Adrenal gland (tissue), 12 donors: ENCODE data around the gene TAP2. TPM values are rescaled to one million over a fixed set of nuclear protein-coding genes. Genes with fewer than 3 reads are reported as not detected.
A peak's percentile ranks its signal among the peaks of the same experiment; 100 is the strongest.

Source experiments
- DNase-seq, 7 donors: peaks; one replicate each; pipeline ENCODE4 v3.0.0-alpha.2; 2019 to 2020
- H3K27ac ChIP-seq, 5 donors: fragments of 200-600 bp; sonication (generic) in 4 of 5; 1 replicate in 3 of 5; 2 replicates in 2 of 5; pipeline versions ENCODE4 v1.5.1 to v1.8.0; 2016 to 2020; ENCODE audit warnings: mild to moderate bottlenecking in 1 of 5
- H3K27me3 ChIP-seq: fragments of 200-600 bp; 2 replicates; pipeline ENCODE4 v1.8.0; 2021
- H3K36me3 ChIP-seq, 2 donors: fragments of 200-600 bp; replicated peaks in 1 of 2; 1 replicate in 1 of 2; 2 replicates in 1 of 2; pipeline versions ENCODE4 v1.5.1 to v1.8.0; 2018 to 2022
- H3K4me1 ChIP-seq, 2 donors: fragments of 200-600 bp; replicated peaks in 1 of 2; 1 replicate in 1 of 2; 2 replicates in 1 of 2; pipeline versions ENCODE4 v1.5.1 to v1.8.0; 2018 to 2021
- H3K4me3 ChIP-seq, 4 donors: fragments of 200-600 bp; sonication (generic) in 3 of 4; one replicate each; pipeline ENCODE4 v1.5.1; 2016 to 2018
- H3K9me3 ChIP-seq, 3 donors: fragments of 200-600 bp; sonication (generic) in 1 of 3; replicated peaks in 1 of 3; 1 replicate in 2 of 3; 2 replicates in 1 of 3; pipeline versions ENCODE4 v1.5.1 to v1.8.0; 2016 to 2021
- CTCF ChIP-seq, 6 experiments: fragments of 450-650 bp in 4 of 6; fragments of 200-600 bp in 2 of 6; sonication (generic) in 1 of 6; IDR thresholded peaks; 1 replicate in 5 of 6; 2 replicates in 1 of 6; pipeline versions ENCODE4 v1.5.1 to v1.8.0; 2016 to 2021; ENCODE audit warnings: antibody characterized with exemption in 6 of 6, mild to moderate bottlenecking in 2 of 6, moderate library complexity in 1 of 6
- POLR2A ChIP-seq, 2 donors: fragments of 450-650 bp; IDR thresholded peaks; one replicate each; pipeline ENCODE4 v1.6.1; 2017; ENCODE audit warnings: antibody characterized with exemption in 2 of 2, mild to moderate bottlenecking in 2 of 2, moderate library complexity in 1 of 2
- WGBS, 4 donors: extraction: QIAGEN DNeasy Blood & Tissue Kit in 2 of 4; methylation state at CpG; one replicate each; pipeline versions ENCODE4 v1.1.5 to v1.1.7; 2013 to 2017; 5-methylcytosine and 5-hydroxymethylcytosine counted together
- intact Hi-C, 2 donors: fragments of 100-400 bp; cut with DNase I; formaldehyde crosslinking; loops; one replicate each; pipeline versions ENCODE4 v1.14.1 to v1.15.0; 2022 to 2023
- polyA plus RNA-seq, 3 donors: library from polyadenylated mRNA; stranded (reverse); fragments of 200-250 nt in 2 of 3; fragments of 350-450 nt in 1 of 3; fragmentation: Illumina TruSeq in 1 of 3; extraction: RNeasy Lipid Tissue Mini Kit (QIAGEN cat#74804) in 1 of 3; gene quantifications; one replicate each; pipeline ENCODE4 v1.2.3, GENCODE V29; 2013 to 2014
- total RNA-seq, 9 donors: library from RNA; depleted of rRNA in 4 of 9; stranded (reverse); fragments of >200 nt in 4 of 9; fragments of 120-200 nt in 1 of 9; fragmentation: NEBNext Ultra II Directional in 1 of 9; extraction: Animal tissue kit (Norgen Biotek cat#: 25700) in 1 of 9; gene quantifications; one replicate each; pipeline versions ENCODE4 v1.1.0 to v1.2.4, GENCODE V29; 2013 to 2023
- donor health status: healthy with polysubstance abuse.
- donor health status: Bipolar disorder and iron deficiency.
- donor health status: DM: yes; HTN: yes; CAD: no.
- donor health status: DM: no; HTN: no; CAD: no.
- donor health status: DM: no; HTN: no; CAD: no.
- donor health status: DM: yes; HTN: yes; CAD: no.

TAP2 gene
- total and polyA plus RNA-seq, 12 donors: 4.8 to 48.0 (median 21.0) TPM

- TF ChIP-seq POLR2A (IDR thresholded peaks at IDR 0.05) (no peak), CTCF (IDR thresholded peaks at IDR 0.05) (peak; percentile 85 to 91 (median 88))
- Histone ChIP-seq H3K4me1 (no peaks in the 10 kb centered on the region), H3K27ac (no peak overlapping the region), H3K27me3 (peaks cover 32% of the 10 kb centered on the region), H3K9me3 (no peaks in the 10 kb centered on the region), H3K36me3 (no peaks in the 10 kb centered on the region), H3K4me3 (peak overlapping the region in 1 of 4 donors; percentile 12)
- DNase-seq: peak; percentile 48 to 91 (median 76)
- WGBS, 4 donors: 7 to 11% (median 8%) methylated on average over 28 to 30 of the region's 30 CpGs
- intact Hi-C loops: loop anchor here (5.0 to 10.0 kb wide), 4 partner anchors 90 to 552 kb away; no protein-coding TSS in a partner anchor
Observed at GRCh38 chr6:32796848-32797776, 41.4 kb downstream of the TAP2 start.

DNA sequence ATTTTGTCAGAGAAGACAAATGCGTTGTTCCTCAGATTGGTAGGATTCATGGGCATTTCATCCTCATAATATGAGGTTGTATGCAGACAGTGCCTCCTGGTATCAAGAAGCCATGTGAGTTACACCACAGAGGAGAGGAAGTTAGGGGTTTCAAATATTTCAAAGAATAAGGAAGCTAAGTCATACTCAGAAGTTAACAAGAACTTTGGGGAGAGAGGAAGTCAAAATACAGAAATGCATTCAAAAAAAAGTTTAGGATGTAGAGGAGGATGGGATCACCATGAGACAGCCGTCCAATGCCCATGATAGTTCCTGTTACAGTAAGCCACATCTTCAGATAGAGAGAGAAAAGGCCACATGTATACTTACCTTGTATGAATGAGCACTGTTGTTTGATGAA is 44.0 kb downstream of the TAP2 start:
- peaks cover 31% of the 10 kb centered on the region for H3K27me3 ChIP-seq
- TF ChIP-seq CTCF (IDR thresholded peaks at IDR 0.05): no peak
- no peak for TF ChIP-seq POLR2A (IDR thresholded peaks at IDR 0.05)
- H3K9me3 ChIP-seq: no peaks in the 10 kb centered on the region
- no peaks in the 10 kb centered on the region for H3K4me1 ChIP-seq
- intact Hi-C loops: loop anchor here in 1 of 2 donors (5.0 to 10.0 kb wide), 2 partner anchors 367 to 550 kb away; no protein-coding TSS in a partner anchor
- H3K4me3 ChIP-seq: no peak overlapping the region
- no peak overlapping the region for H3K27ac ChIP-seq
- peak in 1 of 7 donors; percentile 10 for DNase-seq
- WGBS, 4 donors: 22 to 73% (median 61%) methylated on average over 2 of the region's 2 CpGs
- no peaks in the 10 kb centered on the region for H3K36me3 ChIP-seq

DNA sequence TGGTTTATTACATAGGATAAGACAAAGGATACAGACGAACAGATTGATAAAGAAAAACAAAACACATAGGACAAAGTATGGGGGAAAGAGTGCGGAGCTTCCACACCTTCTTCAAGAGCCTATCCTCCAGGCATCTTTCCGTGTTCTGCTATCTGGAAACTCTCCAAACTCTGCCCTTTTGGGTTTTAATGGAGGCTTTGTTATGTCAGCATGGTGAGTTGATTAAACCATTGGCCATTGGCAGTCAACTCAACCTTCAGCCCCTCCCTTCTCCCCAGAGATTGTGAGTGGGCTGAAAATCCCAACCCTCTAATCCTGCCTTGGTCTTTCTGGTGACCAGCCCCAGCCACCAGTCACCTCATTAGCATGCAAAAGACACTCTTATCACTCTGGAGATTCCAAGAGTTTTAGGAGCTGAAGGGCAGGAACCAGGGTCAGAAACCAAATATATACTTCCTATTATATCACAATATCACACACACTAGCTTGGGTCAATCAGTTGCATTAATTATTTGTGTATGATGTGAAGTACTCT is 45.6 kb downstream of the TAP2 start:
- WGBS, 4 donors: 53 to 70% (median 63%) methylated on average over 3 of the region's 3 CpGs
- Histone ChIP-seq H3K36me3 (no peaks in the 10 kb centered on the region), H3K4me1 (no peaks in the 10 kb centered on the region), H3K4me3 (no peak overlapping the region), H3K27ac (no peak overlapping the region), H3K9me3 (no peaks in the 10 kb centered on the region), H3K27me3 (peaks cover 25% of the 10 kb centered on the region)
- intact Hi-C loops: loop anchor here in 1 of 2 donors (5.0 to 10.0 kb wide), 2 partner anchors 366 to 548 kb away; no protein-coding TSS in a partner anchor
- TF ChIP-seq CTCF (IDR thresholded peaks at IDR 0.05) (no peak), POLR2A (IDR thresholded peaks at IDR 0.05) (no peak)
- DNase-seq: no peak

GRCh38 chr6:32790306-32790705 is 48.2 kb downstream of the TAP2 start:
- TF ChIP-seq CTCF (IDR thresholded peaks at IDR 0.05) (no peak), POLR2A (IDR thresholded peaks at IDR 0.05) (no peak)
- no peak for DNase-seq
- H3K4me3 ChIP-seq: no peak overlapping the region
- intact Hi-C loops: loop anchor here in 1 of 2 donors (5.0 to 10.0 kb wide), 2 partner anchors 363 to 546 kb away; no protein-coding TSS in a partner anchor
- no peak overlapping the region for H3K27ac ChIP-seq
- 35 to 57% (median 49%) methylated on average over 2 of the region's 2 CpGs for WGBS, 4 donors
- no peaks in the 10 kb centered on the region for H3K9me3 ChIP-seq
- H3K4me1 ChIP-seq: no peaks in the 10 kb centered on the region
- H3K27me3 ChIP-seq: peaks cover 6% of the 10 kb centered on the region
- H3K36me3 ChIP-seq: no peaks in the 10 kb centered on the region
